ENCODE data around the gene LILRB2. TPM values are rescaled to one million over a fixed set of nuclear protein-coding genes. Genes with fewer than 3 reads are reported as not detected.
"Not testable (repeated sequence)": the region's sequence is repeated elsewhere in the genome, so short reads cannot be mapped to it uniquely, and the experiment has no call there.

Gene LILRB2
- total RNA-seq, 1 experiment from 2014 or later = not detected

GRCh38 chr19:54273821-54274220 is 7.1 kb downstream of the LILRB2 start:
- DNase-seq (ENCODE audit: low read depth) = no peak

GRCh38 chr19:54272181-54272580 is 8.7 kb downstream of the LILRB2 start:
- not testable (repeated sequence) for DNase-seq (ENCODE audit: low read depth)

DNA sequence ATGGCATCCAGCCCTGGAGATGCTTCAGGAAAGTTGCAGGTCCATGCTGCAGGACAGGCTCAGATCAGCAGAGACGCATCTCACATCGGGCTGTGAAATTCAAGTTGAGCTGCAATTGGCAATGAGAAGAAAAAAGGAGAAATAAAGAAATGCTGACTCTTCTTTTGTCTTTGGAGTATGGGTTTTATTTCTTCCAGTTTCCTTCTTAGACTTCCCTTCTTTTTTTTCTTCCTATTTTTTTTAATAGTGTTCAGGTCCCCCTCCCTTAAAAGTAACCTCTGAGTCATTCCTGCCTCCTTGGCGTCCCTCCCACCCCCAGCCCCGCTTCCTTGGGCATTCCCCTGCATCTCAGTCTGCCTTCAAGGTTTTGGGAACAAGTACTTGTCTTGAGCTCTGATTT is 9.3 kb downstream of the LILRB2 start:
- not testable (repeated sequence) for DNase-seq (ENCODE audit: low read depth)

GRCh38 chr19:54271106-54271505 is 9.8 kb downstream of the LILRB2 start:
- no peak for DNase-seq (ENCODE audit: low read depth)

GRCh38 chr19:54268936-54269335 is 12.0 kb downstream of the LILRB2 start:
- DNase-seq (ENCODE audit: low read depth) = no peak

GRCh38 chr19:54266133-54266532 is 14.8 kb downstream of the LILRB2 start:
- peak; percentile 62 for DNase-seq (ENCODE audit: low read depth)

GRCh38 chr19:54262470-54262869 is 18.4 kb downstream of the LILRB2 start:
- DNase-seq (ENCODE audit: low read depth) = no peak

GRCh38 chr19:54262066-54262465 is 18.8 kb downstream of the LILRB2 start:
- DNase-seq (ENCODE audit: low read depth) = no peak

GRCh38 chr19:54257116-54257480 is 23.8 kb downstream of the LILRB2 start, which contains the start of gene LILRB5:
Gene LILRB5 (minus strand): TSS chr19:54257273. CDS start chr19:54257193, 80 bp downstream.
- DNase-seq (ENCODE audit: low read depth) = no peak

DNA sequence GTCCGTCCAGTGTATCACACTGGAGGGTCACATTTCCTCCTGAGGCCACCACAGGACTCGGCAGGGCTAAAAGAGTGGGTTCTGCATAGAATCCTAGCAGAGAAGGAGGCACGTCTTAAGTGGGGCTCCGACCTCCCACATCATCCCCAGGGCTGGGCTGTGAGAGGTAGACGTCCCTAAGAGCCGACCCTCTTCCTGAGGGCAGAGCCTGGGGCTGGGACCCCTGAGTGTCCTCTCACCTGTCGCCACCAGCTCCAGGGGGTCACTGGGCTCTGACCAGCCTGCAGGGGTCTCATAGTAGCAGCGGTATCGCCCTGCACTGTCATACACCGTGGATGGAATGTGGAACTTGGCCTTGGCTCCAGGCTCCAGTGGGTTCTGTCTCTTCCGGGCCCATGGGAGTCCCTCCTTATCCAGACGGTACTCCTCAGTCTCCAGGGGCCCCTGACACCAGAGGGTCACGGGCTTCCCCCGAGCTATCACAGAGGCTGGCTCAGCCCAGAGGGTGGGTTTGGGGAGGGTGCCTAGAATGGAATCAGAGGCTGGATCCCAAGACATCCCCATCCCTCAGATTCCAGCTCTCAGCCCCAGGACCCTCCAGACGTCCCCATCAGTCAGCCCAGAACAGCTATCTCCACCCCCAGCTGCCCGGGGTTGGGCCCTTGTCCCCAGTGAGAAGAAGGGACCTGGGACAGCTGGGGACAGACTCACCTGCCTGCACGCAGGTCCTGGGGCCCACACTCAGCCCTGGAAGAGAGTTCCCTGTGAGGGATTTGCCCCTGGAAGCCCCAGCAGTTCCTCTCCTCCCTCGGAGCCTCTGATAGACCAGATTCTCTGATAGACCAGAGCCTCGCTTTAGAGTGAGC is 24.4 kb downstream of the LILRB2 start:
- no peak for DNase-seq (ENCODE audit: low read depth)

- no peak for DNase-seq (ENCODE audit: low read depth)
These were observed 25.7 kb downstream of the LILRB2 start for GRCh38 chr19:54255105-54255775.

GRCh38 chr19:54254195-54254906 is 26.6 kb downstream of the LILRB2 start:
- DNase-seq (ENCODE audit: low read depth) = no peak

DNA sequence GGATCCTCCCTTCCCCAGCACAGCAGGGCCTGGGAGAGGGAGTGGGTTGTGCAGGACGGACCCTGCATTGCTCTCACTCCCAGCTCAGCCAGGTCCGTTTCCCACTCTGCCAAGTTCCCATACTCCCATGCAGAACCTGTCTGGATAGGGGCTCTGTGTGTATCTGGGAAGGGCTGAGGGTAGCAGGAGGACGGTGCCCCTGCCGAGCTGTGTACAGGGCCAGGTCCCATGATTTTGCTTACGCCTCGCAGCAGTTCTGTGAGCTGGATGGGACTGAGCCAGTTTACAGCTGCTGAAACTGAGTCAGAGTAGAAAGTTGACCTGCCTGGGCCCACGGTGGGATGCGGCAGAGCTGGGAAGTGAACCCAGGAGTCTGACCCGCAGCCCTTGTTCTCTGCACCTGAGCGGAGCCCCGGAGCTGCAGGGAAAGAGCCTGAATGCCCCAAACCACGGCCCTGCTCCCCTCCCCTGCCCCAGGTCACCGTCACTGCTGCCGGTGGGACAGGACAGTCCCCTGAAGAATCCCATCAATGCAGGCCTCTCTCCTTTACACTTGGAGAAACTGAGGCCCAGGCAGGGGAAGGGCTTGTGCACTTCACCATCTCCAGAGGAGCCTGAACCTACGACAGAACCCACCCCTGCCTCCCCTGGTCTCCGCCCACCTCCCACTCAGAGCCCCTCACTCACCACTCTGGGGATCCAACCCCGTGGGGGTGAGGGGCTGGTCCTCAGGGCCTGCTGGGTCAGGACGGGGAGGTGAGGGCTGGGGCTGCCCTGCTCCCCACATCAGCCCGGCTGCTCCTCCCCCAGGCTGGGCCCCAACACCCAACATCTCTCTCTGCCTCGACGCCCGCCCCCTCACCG is 27.3 kb downstream of the LILRB2 start:
- no peak for DNase-seq (ENCODE audit: low read depth)

- no peak for DNase-seq (ENCODE audit: low read depth)
These were observed 28.1 kb downstream of the LILRB2 start for GRCh38 chr19:54252845-54253244.

GRCh38 chr19:54252243-54252642 is 28.7 kb downstream of the LILRB2 start:
- DNase-seq (ENCODE audit: low read depth) = no peak

DNA sequence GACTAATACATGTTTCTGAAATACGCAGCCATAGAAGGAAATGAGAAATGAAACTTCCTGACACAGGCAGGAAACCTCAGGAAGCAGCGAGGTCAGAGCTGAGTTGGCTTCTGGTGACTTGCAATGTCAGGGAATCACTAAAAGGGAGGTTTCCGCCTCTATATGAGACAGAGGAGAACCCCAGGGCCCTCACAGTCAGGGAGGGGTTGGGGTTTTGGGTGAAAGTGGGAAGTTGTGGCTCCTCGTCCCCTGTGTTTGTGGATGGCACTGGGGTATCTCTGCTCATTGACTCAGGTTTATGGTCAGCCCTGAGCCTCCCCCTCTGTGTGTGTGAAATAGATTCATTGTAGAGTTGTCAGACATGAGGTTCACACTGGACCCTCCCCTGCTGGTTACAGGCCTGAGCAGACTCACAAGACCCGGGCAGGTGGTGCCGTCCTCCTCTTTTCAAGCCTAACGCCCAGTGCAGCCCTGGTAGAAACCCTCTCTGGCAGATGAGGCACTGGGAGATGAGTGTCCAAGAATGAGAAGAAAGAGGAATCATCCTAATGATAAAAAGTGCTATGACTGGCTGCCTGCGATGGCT is 32.8 kb downstream of the LILRB2 start:
- peak; percentile 44 for DNase-seq (ENCODE audit: low read depth)

DNA sequence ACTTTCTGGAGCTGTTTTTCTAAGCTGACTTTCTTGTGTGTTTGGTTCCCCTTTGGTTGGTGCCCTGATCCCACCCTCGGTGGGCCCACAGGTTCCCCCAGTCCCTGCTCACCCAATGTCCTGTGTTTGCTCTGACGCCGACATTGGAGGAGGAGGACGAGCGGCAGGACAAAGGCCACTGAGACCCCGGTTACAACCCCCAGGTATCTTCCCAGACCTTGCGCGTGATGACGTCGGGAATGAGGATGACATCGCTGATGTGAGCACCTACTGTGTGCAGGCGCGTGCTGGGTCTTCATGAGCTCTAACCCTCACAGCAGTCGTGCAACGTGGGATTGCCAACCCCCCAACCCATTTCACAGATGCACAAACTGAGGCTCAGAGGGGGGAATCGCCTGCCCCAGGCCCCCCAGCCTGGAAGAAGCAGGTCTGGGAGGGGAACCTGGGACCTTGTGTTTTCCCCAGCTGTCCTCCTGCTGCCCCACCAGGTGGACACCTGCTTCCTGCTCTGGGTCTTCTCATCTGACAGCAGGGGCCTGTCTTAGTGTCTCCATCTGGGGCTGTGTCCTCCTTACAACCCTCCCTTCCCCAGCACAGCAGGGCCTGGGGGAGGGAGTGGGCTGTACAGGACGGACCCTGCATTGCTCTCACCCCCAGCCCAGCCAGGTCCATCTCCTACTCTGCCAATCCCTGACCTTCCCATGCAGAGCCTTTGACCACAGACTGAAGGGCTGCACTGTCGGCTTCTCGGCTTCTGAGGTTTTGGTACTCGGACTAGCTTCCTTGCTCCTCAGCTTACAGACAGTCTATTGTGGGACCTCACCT is 33.6 kb downstream of the LILRB2 start:
- DNase-seq (ENCODE audit: low read depth) = no peak

DNA sequence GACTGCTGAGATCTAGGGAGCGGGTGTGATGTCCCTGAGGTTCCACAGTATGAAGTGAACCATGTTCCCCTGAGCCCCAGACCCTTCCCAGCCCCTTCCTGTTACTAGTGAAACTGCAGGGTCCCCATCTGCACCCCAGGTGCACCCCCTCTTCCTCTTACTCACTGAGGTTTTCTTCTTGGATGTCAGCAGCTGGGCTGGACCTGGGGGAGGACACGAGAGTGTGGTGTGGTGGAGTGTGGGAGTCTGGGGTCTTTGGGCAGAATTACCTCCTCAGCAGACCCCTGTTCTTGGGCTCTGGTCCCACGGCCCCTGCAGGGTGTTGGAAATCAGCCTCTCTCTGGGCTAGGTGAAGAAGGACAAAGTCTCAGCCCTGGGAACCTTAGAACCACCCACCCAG is 35.0 kb downstream of the LILRB2 start:
- no peak for DNase-seq (ENCODE audit: low read depth)

- DNase-seq (ENCODE audit: low read depth) = not testable (repeated sequence)
These were observed 37.1 kb downstream of the LILRB2 start for GRCh38 chr19:54243809-54244208.

- not testable (repeated sequence) for DNase-seq (ENCODE audit: low read depth)
These were observed 38.3 kb downstream of the LILRB2 start, which contains the start of gene LILRA6 for GRCh38 chr19:54242646-54243045. Gene LILRA6 (minus strand): TSS chr19:54242790.
